ENCODE measurements around the gene TPCN1.

TPCN1 gene

GRCh38 chr12:113345318-113345717 lies 124.1 kb downstream of the TPCN1 start:
- in situ Hi-C loops (cut with MboI; ENCODE audit: low pct_unique_long_range_greater_than_20kb, low sequenced_read_pairs) = no loop called here
- no peak for DNase-seq

GRCh38 chr12:113346353-113346752 lies 125.1 kb downstream of the TPCN1 start:
- DNase-seq = no peak
- in situ Hi-C loops (cut with MboI; ENCODE audit: low pct_unique_long_range_greater_than_20kb, low sequenced_read_pairs) = no loop called here

DNA sequence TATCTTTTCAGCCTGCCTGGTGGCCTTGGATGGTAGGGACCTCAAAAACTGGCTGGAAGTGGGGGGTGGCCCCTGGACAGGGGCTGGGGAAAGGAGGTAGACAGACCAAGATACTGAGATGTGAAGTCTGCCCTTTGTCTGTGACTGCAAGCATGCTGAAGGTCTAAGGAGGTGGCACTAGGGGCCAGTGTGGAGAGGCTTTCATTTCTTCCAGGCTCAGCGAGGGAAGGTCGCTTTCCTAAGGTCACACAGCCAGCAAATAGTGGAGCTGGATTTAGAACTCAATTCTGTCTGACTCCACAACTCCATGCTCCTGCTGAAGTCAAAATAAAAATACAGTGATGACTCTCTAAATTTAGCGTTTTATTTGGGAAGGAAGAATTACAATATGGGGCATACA lies 125.8 kb downstream of the TPCN1 start:
- DNase-seq = no peak
- in situ Hi-C loops (cut with MboI; ENCODE audit: low pct_unique_long_range_greater_than_20kb, low sequenced_read_pairs) = no loop called here

DNA sequence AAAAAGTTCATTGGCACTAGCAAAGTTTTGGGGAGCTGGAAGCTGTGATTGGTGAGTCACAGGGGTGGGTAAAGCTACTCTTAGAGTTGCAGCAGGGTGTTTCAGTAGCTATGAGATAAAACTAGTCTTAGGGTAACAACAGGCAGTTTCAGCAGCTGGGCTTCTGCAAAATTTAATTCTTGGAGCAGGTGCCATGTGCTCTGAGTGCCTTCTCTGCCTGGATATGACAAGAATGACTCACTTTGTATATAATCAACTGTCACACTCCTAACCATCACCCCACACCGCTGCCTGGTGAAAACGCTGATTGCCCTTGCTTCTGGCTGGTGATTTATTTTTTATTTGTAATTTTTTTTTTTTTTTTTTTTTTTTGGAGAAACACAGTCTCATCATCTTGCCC lies 126.6 kb downstream of the TPCN1 start:
- DNase-seq = no peak
- in situ Hi-C loops (cut with MboI; ENCODE audit: low pct_unique_long_range_greater_than_20kb, low sequenced_read_pairs) = no loop called here

Data from KBM-7 (cell line).